Medulla oblongata (tissue), 1 donor: ENCODE measurements around the gene HOXD10.
A peak's percentile ranks its signal among the peaks of the same experiment; 100 is the strongest.

Source experiments
- DNase-seq: peaks from one replicate; pipeline ENCODE4 v3.0.0-alpha.2; 2015; ENCODE audit errors: extremely low spot score

The HOXD10 gene

GRCh38 chr2:176162911-176163671 lies 46.5 kb downstream of the HOXD10 start:
- no peak for DNase-seq

DNA sequence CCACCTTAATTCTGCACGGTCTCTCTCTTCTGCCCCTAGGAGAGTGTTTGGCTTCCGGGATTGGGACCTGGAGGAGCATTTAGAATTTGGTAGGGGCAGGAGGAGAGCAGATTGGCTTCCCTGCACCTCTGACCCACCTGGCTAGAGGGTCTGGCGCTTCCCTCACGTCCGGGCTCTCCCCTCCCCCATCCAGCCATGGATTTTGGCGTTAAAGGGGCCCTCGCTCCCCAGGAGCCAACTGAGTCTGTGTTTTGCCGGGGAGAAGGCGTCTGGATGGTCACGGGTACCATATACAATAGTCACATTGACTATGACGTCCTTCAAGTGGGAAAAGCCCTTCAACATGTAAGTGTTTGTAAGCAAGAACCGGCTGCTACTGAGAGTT lies 47.1 kb downstream of the HOXD10 start:
- DNase-seq = no peak

DNA sequence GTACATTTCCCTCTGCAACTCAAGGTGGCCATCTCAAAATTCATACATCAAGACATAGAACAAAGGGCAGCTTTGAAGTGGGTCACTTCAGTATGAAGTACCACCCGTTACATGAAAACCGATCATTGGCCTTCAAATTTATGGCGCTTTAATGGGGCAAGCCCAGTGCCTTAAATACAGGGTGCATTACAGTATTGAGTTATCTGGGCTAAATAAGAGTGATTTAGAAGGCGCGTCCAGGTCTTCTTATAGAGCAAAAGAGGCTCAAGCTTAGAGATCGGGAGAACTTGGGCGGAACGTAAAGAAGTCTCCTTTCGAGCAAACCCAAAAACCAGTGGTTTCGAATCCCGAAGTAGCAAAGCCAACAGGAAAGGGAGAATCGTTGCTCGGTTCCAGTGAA lies 47.6 kb downstream of the HOXD10 start:
- no peak for DNase-seq

- DNase-seq = no peak
Observed at GRCh38 chr2:176164611-176165369, 48.2 kb downstream of the HOXD10 start.

DNA sequence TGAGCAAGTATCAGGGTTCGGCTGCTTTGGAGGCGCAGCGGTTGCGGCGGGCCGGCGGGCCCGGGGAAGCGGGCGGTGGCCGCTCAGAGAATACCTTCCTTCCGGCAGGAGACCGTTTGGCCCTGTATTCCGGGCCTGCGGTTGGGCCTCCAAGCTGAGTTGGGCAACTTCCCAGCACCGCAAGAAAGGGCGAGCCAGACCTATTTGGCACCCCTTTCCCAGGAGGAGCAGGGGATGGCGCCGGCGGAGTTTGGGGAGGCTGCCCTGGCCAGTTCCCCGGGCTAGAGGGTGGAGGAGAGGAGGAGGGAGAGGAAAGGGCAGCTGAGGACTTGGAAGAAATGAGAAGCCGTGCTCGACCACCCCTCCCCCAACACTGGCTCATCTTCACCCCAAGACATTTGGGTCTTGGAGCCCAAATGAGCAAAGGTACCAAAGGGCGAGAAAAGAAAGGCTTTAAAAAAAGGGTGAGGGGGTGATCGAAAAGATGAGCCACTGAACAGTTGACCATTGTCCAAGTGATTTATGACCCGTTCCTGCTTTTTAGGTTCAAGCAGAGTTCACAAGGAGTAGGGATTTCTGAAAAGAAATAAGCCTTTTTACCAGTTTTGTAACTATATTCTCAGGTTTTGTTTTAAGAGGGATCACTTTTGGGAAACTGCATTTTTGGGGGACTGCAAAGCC lies 48.9 kb downstream of the HOXD10 start:
- DNase-seq = peak; percentile 50

DNA sequence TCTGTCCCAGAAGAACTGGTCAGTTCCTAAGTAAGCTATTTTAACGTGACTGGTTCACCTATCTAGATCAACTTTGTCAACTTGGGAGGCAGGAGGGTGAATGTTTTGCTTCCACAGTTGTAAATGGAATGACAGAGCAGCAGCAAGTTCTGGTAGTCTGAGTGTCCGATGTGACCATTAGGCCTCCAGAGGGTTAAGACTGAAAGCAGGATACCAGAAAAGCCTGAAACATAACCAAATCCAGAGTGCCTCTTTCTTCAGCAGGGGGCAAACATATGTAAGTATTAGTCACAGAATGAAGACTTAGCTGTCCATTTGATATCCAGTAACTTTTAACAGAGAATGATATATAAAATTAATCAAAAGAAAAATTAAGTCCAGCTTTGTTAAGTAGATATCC lies 49.7 kb downstream of the HOXD10 start:
- no peak for DNase-seq

- no peak for DNase-seq
Observed at GRCh38 chr2:176167398-176167797, 50.8 kb downstream of the HOXD10 start.

DNA sequence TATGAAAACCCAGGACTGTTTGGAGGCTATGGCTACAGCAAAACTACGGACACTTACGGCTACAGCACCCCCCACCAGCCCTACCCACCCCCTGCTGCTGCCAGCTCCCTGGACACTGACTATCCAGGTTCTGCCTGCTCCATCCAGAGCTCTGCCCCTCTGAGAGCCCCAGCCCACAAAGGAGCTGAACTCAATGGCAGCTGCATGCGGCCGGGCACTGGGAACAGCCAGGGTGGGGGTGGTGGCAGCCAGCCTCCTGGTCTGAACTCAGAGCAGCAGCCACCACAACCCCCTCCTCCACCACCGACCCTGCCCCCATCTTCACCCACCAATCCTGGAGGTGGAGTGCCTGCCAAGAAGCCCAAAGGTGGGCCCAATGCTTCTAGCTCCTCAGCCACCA lies 52.6 kb downstream of the HOXD10 start:
- no peak for DNase-seq
